ENCODE data around the gene FAM227B.
"Not testable (repeated sequence)": the region's sequence is repeated elsewhere in the genome, so short reads cannot be mapped to it uniquely, and the experiment has no call there.

FAM227B gene

DNA sequence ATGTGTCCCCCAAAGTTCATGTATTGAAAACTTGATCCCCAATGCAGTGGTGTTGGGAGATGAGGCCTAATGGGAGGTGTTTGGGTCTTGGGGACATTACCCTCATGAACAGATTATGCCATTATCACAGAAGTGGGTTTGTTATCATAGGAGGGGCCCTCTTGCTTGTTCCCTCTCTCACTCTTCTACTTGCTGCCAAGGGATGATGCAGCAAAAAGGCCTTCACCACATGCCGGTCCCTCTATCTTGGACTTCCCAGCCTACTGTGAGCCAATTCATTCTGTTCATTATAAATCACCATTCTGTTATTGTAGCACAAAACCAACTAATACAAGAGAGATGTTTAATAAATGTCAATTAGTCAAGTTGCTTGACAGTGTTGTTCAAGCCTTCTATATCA is 47.2 kb downstream of the FAM227B start:
- DNase-seq (ENCODE audit: extremely low read depth, low read depth), result no peak
- TF ChIP-seq CTCF (IDR thresholded peaks at IDR 0.05; ENCODE audit: low read depth, low read length), result no peak

- no peak for DNase-seq (ENCODE audit: extremely low read depth, low read depth)
- TF ChIP-seq CTCF (IDR thresholded peaks at IDR 0.05; ENCODE audit: low read depth, low read length), result no peak
Measured at GRCh38 chr15:49570672-49571071, 49.9 kb downstream of the FAM227B start.

- no peak for DNase-seq (ENCODE audit: extremely low read depth, low read depth)
- no peak for TF ChIP-seq CTCF (IDR thresholded peaks at IDR 0.05; ENCODE audit: low read depth, low read length)
Measured at GRCh38 chr15:49570174-49570573, 50.4 kb downstream of the FAM227B start.

DNA sequence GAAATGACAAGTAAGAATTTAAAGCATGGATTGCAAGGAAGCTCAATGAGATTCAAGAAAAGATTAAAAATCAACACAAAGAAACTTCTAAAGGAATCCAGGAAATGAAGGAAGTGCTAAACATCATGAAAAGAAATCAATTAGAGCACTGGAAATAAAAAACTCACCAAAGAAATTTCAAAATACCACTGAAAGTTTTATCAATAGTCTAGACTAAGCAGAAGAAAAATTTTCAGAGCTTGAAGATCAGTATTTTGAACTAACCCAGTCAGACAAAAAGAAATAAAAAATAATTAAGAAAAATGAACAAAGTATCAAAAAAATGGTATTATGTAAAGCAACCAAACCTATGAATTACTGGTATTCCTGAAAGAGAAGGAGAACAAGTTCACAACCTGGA is 60.6 kb downstream of the FAM227B start:
- TF ChIP-seq CTCF (IDR thresholded peaks at IDR 0.05; ENCODE audit: low read depth, low read length), result no peak
- DNase-seq (ENCODE audit: extremely low read depth, low read depth), result no peak

DNA sequence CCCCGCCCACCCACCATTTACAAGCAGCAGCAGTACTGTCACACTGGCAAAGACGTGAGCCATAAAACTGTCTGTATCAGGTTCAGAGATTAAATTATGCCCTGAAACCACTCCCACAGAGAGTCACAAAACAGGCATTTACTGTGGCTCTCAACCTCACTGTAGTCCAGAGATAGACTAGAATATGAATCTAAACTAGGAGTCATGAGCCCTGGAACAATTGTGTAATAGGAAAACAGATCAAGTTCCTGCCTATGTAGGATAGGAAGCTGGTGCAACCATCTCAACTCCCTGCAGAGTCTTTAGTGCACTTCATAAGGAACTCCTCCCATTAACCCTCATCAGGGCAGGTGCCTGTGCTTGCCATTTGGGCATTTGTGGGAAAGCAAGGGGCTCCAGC is 61.7 kb downstream of the FAM227B start:
- no peak for DNase-seq (ENCODE audit: extremely low read depth, low read depth)
- no peak for TF ChIP-seq CTCF (IDR thresholded peaks at IDR 0.05; ENCODE audit: low read depth, low read length)

GRCh38 chr15:49556437-49556836 is 64.2 kb downstream of the FAM227B start:
- DNase-seq (ENCODE audit: extremely low read depth, low read depth), result no peak
- TF ChIP-seq CTCF (IDR thresholded peaks at IDR 0.05; ENCODE audit: low read depth, low read length), result no peak

- not testable (repeated sequence) for DNase-seq (ENCODE audit: extremely low read depth, low read depth)
Measured at GRCh38 chr15:49550342-49550741, 70.3 kb downstream of the FAM227B start.

GRCh38 chr15:49538520-49538919 is 82.1 kb downstream of the FAM227B start:
- DNase-seq (ENCODE audit: extremely low read depth, low read depth), result no peak

More at GRCh38 chr15:49538520-49538919, 82.1 kb downstream of the FAM227B start:
- no peak for TF ChIP-seq CTCF (IDR thresholded peaks at IDR 0.05; ENCODE audit: low read depth, low read length)

Measured in AG09319 (cell line).